Endothelial cell of umbilical vein (primary cell): ENCODE results near the gene ARHGEF7. TPM values are rescaled to one million over a fixed set of nuclear protein-coding genes. Genes with fewer than 3 reads are reported as not detected.

ENCODE experiments used
- BruUV-seq: library from RNA; stranded (reverse); fragments of 400-500 nt; replicated peaks from 2 replicates; lab custom pipeline; 2021; lab: Mats Ljungman, UMichigan
- CTCF ChIA-PET: fragments of 300-600, 350-600 bp; sonication (Branson Sonifier 250); formaldehyde crosslinking; loops from one replicate; lab custom pipeline; 2021; ENCODE audit warnings: antibody characterized with exemption, inconsistent platforms; lab: Charles Lee
- POLR2A ChIA-PET: fragments of 300-600, 350-600 bp; sonication (Branson Sonifier 250); formaldehyde crosslinking; loops from one replicate; lab custom pipeline; 2021; ENCODE audit warnings: antibody characterized with exemption, inconsistent platforms; lab: Charles Lee
- DNase-seq: peaks from one replicate; pipeline ENCODE4 v3.0.0-alpha.2; 2011; ENCODE audit warnings: low read depth, low spot score
- FAIRE-seq: peaks from 2 replicates; lab custom pipeline; 2011; peaks lifted over from hg19 to GRCh38; lab: Jason Lieb, UNC
- H2AFZ ChIP-seq: 2 replicates; pipeline ENCODE4 v1.6.0; 2012; ENCODE audit warnings: low read depth, low read length, control low read depth, inconsistent platforms
- H3K27ac ChIP-seq: 2 replicates; pipeline ENCODE4 v1.5.1; 2011; ENCODE audit warnings: low read depth, mild to moderate bottlenecking, control low read depth, low read length, moderate library complexity; ENCODE audit not compliant: insufficient read depth
- H3K27me3 ChIP-seq, 2 experiments: 2 replicates each; pipeline versions ENCODE4 v1.6.0 to v1.6.1; 2011; ENCODE audit warnings: low read length in 2 of 2, mixed read lengths in 1 of 2; ENCODE audit not compliant: control insufficient read depth in 2 of 2, insufficient read depth in 2 of 2
- H3K36me3 ChIP-seq, 2 experiments: 2 replicates in 1 of 2; 3 replicates in 1 of 2; pipeline ENCODE4 v1.5.1; 2011; ENCODE audit warnings: low read length in 2 of 2, mild to moderate bottlenecking in 1 of 2, moderate library complexity in 1 of 2; ENCODE audit not compliant: control insufficient read depth in 2 of 2, insufficient read depth in 2 of 2; ENCODE audit errors: extremely low read depth in 1 of 2
- H3K4me1 ChIP-seq: 3 replicates; pipeline ENCODE4 v1.5.1; 2011; ENCODE audit warnings: mild to moderate bottlenecking, low read length; ENCODE audit not compliant: control insufficient read depth, insufficient read depth; ENCODE audit errors: extremely low read depth
- H3K4me2 ChIP-seq: 2 replicates; pipeline ENCODE4 v1.6.1; 2011; ENCODE audit warnings: low read length, control low read depth, mixed read lengths; ENCODE audit not compliant: insufficient read depth
- H3K4me3 ChIP-seq, 3 experiments: fragments of 200-600 bp in 1 of 3; sonication (generic), shearing (Covaris generic) in 1 of 3; replicated peaks in 1 of 3; 2 replicates each; pipeline ENCODE4 v1.5.1; 2011 to 2016; ENCODE audit warnings: control low read depth in 3 of 3, low read length in 3 of 3, mild to moderate bottlenecking in 2 of 3, inconsistent platforms in 1 of 3, low read depth in 1 of 3, moderate library complexity in 1 of 3; ENCODE audit not compliant: insufficient read depth in 1 of 3
- H3K79me2 ChIP-seq: 2 replicates; pipeline ENCODE4 v1.6.0; 2012; ENCODE audit warnings: low read length, inconsistent platforms; ENCODE audit not compliant: control insufficient read depth, insufficient read depth
- H3K9ac ChIP-seq: replicated peaks from 2 replicates; pipeline ENCODE3; 2011; ENCODE audit warnings: low read length, control low read depth; ENCODE audit not compliant: insufficient read depth; ENCODE audit errors: extremely low read depth
- H3K9me1 ChIP-seq: replicated peaks from 3 replicates; pipeline ENCODE4 v1.6.0; 2011; ENCODE audit warnings: mild to moderate bottlenecking, low read length; ENCODE audit not compliant: control insufficient read depth, insufficient read depth; ENCODE audit errors: extremely low read depth
- H3K9me3 ChIP-seq: replicated peaks from 2 replicates; pipeline ENCODE4 v1.5.1; 2012; ENCODE audit warnings: low read length, inconsistent platforms; ENCODE audit not compliant: control insufficient read depth, insufficient read depth
- H4K20me1 ChIP-seq: replicated peaks from 2 replicates; pipeline ENCODE3; 2011; ENCODE audit warnings: mild to moderate bottlenecking, low read length; ENCODE audit not compliant: control insufficient read depth, insufficient read depth; ENCODE audit errors: extremely low read depth
- CTCF ChIP-seq, 2 donors: IDR thresholded peaks; 1 replicate in 1 of 2; 2 replicates in 1 of 2; pipeline ENCODE4 v1.5.1; 2011; ENCODE audit warnings: low read length in 2 of 2, mild to moderate bottlenecking in 2 of 2, moderate library complexity in 2 of 2, control low read depth in 1 of 2, inconsistent platforms in 1 of 2, low read depth in 1 of 2; ENCODE audit not compliant: insufficient read depth in 1 of 2; ENCODE audit errors: extremely low read depth in 1 of 2
- EZH2 ChIP-seq: IDR thresholded peaks from 2 replicates; pipeline ENCODE4 v1.6.1; 2012; ENCODE audit warnings: borderline replicate concordance, low read depth, mild to moderate bottlenecking, moderate library complexity, low read length, inconsistent platforms; ENCODE audit not compliant: severe bottlenecking
- FOS ChIP-seq: IDR thresholded peaks from 2 replicates; pipeline ENCODE4 v1.6.1; 2011; ENCODE audit warnings: mild to moderate bottlenecking, low read length, moderate library complexity, borderline replicate concordance; ENCODE audit not compliant: insufficient read depth
- GATA2 ChIP-seq: IDR thresholded peaks from 2 replicates; pipeline ENCODE4 v1.7.0; 2011; ENCODE audit warnings: low read depth, mild to moderate bottlenecking, moderate library complexity, mixed read lengths, low read length; ENCODE audit not compliant: insufficient read length, insufficient read depth
- JUN ChIP-seq: IDR thresholded peaks from 2 replicates; pipeline ENCODE4 v1.6.1; 2011; ENCODE audit warnings: borderline replicate concordance, low read depth; ENCODE audit not compliant: insufficient read length, insufficient read depth
- MAX ChIP-seq: IDR thresholded peaks from 2 replicates; pipeline ENCODE4 v1.6.1; 2011; ENCODE audit not compliant: insufficient read depth, insufficient read length
- MYC ChIP-seq: IDR thresholded peaks from one replicate; pipeline ENCODE4 v1.6.1; 2011; ENCODE audit warnings: mild to moderate bottlenecking, low read depth, low read length
- POLR2A ChIP-seq: IDR thresholded peaks from 2 replicates; pipeline ENCODE4 v1.6.1; 2012; ENCODE audit warnings: low read depth, mild to moderate bottlenecking, control low read depth, low read length
- POLR2AphosphoS5 ChIP-seq: IDR thresholded peaks from 2 replicates; pipeline ENCODE4 v1.6.1; 2012; ENCODE audit warnings: low read depth, mild to moderate bottlenecking, control low read depth, low read length, moderate library complexity; ENCODE audit not compliant: insufficient read depth
- dilution Hi-C: fragments of 300-500 bp; cut with MboI; formaldehyde crosslinking; loops from one replicate; pipeline ENCODE4 v1.15.0; 2019; ENCODE audit warnings: low sequenced_read_pairs; ENCODE audit not compliant: extremely low pct_ligation_motif_present
- intact Hi-C: fragments of 100-400 bp; cut with micrococcal nuclease; formaldehyde crosslinking; loops from one replicate; pipeline ENCODE4 v1.10.0; 2022
- polyA plus RNA-seq, 4 experiments: library from polyadenylated mRNA; depleted of rRNA in 3 of 4; stranded (reverse) in 3 of 4; unstranded in 1 of 4; fragments of >200 nt; gene quantifications; 2 replicates each; pipeline versions ENCODE4 v1.2.1 to v1.2.3, GENCODE V29; 2011 to 2012; ENCODE audit warnings: missing spikeins in 1 of 4
- total RNA-seq: library from RNA; stranded (reverse); gene quantifications from 2 replicates; pipeline ENCODE4 v1.2.3, GENCODE V29; 2021

ARHGEF7 gene
- total and polyA plus RNA-seq, 2 donors (not counting 3 experiments of a cell fraction or from before 2014, with no cell fraction given), result 94.9 to 155 TPM

- Histone ChIP-seq H2AFZ (no peak overlapping the region), H3K27me3 (no peaks in the 10 kb centered on the region), H3K4me2 (no peak overlapping the region), H3K27ac (no peak overlapping the region), H4K20me1 (peaks cover 12% of the 10 kb centered on the region), H3K4me3 (no peak overlapping the region), H3K9me1 (no peaks in the 10 kb centered on the region), H3K4me1 (no peaks in the 10 kb centered on the region), H3K9me3 (no peaks in the 10 kb centered on the region), H3K36me3 (peaks cover 4 to 17% of the 10 kb centered on the region in 2 experiments), H3K9ac (no peak overlapping the region), H3K79me2 (peaks cover 94% of the 10 kb centered on the region)
- FAIRE-seq (no peak), DNase-seq (no peak)
- POLR2A ChIA-PET, result no interaction called here
- TF ChIP-seq GATA2 (no peak), FOS (no peak), POLR2AphosphoS5 (no peak), POLR2A (no peak), EZH2 (no peak), MYC (no peak), JUN (no peak), MAX (no peak), CTCF (IDR thresholded peaks at IDR 0.05; ENCODE audit: extremely low read depth in 1 of 2, insufficient read depth in 1 of 2, low read depth in 1 of 2, low read length in 2 of 2) (no peak)
- intact Hi-C loops, result no loop called here
- dilution Hi-C loops, result no loop called here
- BruUV-seq, result no TSS peak
- CTCF ChIA-PET, result interaction anchor here (5.7 kb wide), 1 partner anchor 160 kb away, joined by 46 read pairs; no protein-coding TSS in a partner anchor
These were observed 112.3 kb downstream of the ARHGEF7 start for GRCh38 chr13:111227405-111227804.
